ENCODE results near the gene ZNF300. TPM values are rescaled to one million over a fixed set of nuclear protein-coding genes. Genes with fewer than 3 reads are reported as not detected.

The ZNF300 gene
- total and polyA plus RNA-seq, 10 of the 15 experiments (the other 5 are each of a cell fraction or from before 2014, with no cell fraction given): 0.03 to 1.5 (median 0.16) TPM; not detected in 1

DNA sequence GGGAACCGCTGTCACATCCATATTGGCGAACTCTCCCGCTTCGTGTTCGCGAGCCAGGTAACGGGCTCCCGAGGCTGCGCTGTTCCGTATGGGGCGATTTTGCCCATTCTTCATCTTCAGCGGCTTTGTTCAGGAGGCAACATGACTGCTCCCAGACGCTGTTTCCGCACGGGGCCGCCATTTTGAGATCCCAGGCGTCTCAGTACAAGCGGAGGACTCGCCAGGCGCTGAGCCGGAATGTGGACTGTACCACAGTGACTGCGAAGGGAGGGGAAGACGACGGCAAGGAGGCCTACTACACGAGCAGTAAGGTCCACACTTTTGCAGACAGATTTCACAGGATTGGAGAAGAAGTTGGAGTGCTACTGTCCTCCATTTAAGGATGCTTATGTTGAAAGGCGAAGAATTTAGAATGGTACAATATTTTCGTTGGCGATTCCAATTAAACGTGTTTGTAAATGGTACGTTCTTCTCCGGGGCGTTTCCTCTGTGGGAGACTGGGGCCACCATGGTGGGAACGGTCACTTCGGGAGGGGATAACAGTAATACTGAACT, 41.6 kb upstream of the ZNF300 start:
- FAIRE-seq (no peak), ATAC-seq (no peak), DNase-seq (ENCODE audit: low read depth, low spot score) (no peak)
- Histone ChIP-seq H3K27me3 (replicated peaks in 1 of 2; ENCODE audit: control insufficient read depth in 2 of 2, insufficient read depth in 2 of 2, low read length in 1 of 2) (no peaks in the 10 kb centered on the region), H3K79me2 (ENCODE audit: control insufficient read depth, insufficient read depth, low read length) (no peaks in the 10 kb centered on the region), H3K27ac (ENCODE audit: control insufficient read depth, insufficient read depth) (no peak overlapping the region), H4K20me1 (ENCODE audit: control insufficient read depth, insufficient read depth) (no peaks in the 10 kb centered on the region), H3K4me3 (no peak overlapping the region), H3K9ac (ENCODE audit: control insufficient read depth, insufficient read depth, low read length) (no peak overlapping the region), H3K36me3 (ENCODE audit: control insufficient read depth in 2 of 2, insufficient read depth in 2 of 2, low read length in 1 of 2) (no peaks in the 10 kb centered on the region), H3K4me1 (ENCODE audit: control insufficient read depth, insufficient read depth, low read length) (no peaks in the 10 kb centered on the region), H2AFZ (ENCODE audit: control insufficient read depth, low read depth, low read length) (no peak overlapping the region), H3K9me3 (replicated peaks; ENCODE audit: control insufficient read depth, insufficient read depth, low read length) (peaks cover 4% of the 10 kb centered on the region; the same call in 1 of the 3 replicates), H3K4me2 (ENCODE audit: control insufficient read depth, insufficient read depth) (no peak overlapping the region)
- CTCF ChIA-PET: no interaction called here
- no peak for TF ChIP-seq RFX5 (IDR thresholded peaks at IDR 0.05; ENCODE audit: low read depth, low read length)
- TF ChIP-seq, protein P1, sequence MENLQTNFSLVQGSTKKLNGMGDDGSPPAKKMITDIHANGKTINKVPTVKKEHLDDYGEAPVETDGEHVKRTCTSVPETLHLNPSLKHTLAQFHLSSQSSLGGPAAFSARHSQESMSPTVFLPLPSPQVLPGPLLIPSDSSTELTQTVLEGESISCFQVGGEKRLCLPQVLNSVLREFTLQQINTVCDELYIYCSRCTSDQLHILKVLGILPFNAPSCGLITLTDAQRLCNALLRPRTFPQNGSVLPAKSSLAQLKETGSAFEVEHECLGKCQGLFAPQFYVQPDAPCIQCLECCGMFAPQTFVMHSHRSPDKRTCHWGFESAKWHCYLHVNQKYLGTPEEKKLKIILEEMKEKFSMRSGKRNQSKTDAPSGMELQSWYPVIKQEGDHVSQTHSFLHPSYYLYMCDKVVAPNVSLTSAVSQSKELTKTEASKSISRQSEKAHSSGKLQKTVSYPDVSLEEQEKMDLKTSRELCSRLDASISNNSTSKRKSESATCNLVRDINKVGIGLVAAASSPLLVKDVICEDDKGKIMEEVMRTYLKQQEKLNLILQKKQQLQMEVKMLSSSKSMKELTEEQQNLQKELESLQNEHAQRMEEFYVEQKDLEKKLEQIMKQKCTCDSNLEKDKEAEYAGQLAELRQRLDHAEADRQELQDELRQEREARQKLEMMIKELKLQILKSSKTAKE (IDR thresholded peaks at IDR 0.05; ENCODE audit: low read depth, poor library complexity, severe bottlenecking): no peak
- no peak for TF ChIP-seq BACH1 (IDR thresholded peaks at IDR 0.05; ENCODE audit: borderline replicate concordance)
- TF ChIP-seq SUZ12 (IDR thresholded peaks at IDR 0.05; ENCODE audit: unreplicated experiment): no peak
- TF ChIP-seq, protein P2, sequence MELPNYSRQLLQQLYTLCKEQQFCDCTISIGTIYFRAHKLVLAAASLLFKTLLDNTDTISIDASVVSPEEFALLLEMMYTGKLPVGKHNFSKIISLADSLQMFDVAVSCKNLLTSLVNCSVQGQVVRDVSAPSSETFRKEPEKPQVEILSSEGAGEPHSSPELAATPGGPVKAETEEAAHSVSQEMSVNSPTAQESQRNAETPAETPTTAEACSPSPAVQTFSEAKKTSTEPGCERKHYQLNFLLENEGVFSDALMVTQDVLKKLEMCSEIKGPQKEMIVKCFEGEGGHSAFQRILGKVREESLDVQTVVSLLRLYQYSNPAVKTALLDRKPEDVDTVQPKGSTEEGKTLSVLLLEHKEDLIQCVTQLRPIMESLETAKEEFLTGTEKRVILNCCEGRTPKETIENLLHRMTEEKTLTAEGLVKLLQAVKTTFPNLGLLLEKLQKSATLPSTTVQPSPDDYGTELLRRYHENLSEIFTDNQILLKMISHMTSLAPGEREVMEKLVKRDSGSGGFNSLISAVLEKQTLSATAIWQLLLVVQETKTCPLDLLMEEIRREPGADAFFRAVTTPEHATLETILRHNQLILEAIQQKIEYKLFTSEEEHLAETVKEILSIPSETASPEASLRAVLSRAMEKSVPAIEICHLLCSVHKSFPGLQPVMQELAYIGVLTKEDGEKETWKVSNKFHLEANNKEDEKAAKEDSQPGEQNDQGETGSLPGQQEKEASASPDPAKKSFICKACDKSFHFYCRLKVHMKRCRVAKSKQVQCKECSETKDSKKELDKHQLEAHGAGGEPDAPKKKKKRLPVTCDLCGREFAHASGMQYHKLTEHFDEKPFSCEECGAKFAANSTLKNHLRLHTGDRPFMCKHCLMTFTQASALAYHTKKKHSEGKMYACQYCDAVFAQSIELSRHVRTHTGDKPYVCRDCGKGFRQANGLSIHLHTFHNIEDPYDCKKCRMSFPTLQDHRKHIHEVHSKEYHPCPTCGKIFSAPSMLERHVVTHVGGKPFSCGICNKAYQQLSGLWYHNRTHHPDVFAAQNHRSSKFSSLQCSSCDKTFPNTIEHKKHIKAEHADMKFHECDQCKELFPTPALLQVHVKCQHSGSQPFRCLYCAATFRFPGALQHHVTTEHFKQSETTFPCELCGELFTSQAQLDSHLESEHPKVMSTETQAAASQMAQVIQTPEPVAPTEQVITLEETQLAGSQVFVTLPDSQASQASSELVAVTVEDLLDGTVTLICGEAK (IDR thresholded peaks at IDR 0.05; ENCODE audit: borderline replicate concordance): no peak
- no peak for TF ChIP-seq CHD2 (IDR thresholded peaks at IDR 0.05; ENCODE audit: borderline replicate concordance, low read depth, low read length)
- SMC1A ChIA-PET (ENCODE audit: uncharacterized antibody, unreplicated experiment): no interaction called here
- in situ Hi-C loops (cut with MboI): no loop called here
- POLR2A ChIA-PET: no interaction called here
- WGBS (ENCODE audit: insufficient coverage, insufficient replicate concordance, low lambda C conversion rate, missing lambda C conversion rate): 71% methylated on average over 34 of the region's 34 CpGs
- no TSS peak for BruUV-seq (replicated peaks)
- intact Hi-C loops (cut with micrococcal nuclease; ENCODE audit: unreplicated experiment): no loop called here
- RAD21 ChIA-PET (ENCODE audit: unreplicated experiment): no interaction called here
